ENCODE results near the gene LMF1. TPM values are rescaled to one million over a fixed set of nuclear protein-coding genes. Genes with fewer than 3 reads are reported as not detected.

Gene LMF1
- total RNA-seq, 1 donor, result 35.8 TPM

- Histone ChIP-seq H3K27me3 (ENCODE audit: insufficient read depth, low read length) (peaks cover 74% of the 10 kb centered on the region), H3K4me1 (ENCODE audit: insufficient read depth, low read length) (no peaks in the 10 kb centered on the region), H4K20me1 (ENCODE audit: insufficient read depth, low read length) (no peaks in the 10 kb centered on the region), H3K9me3 (ENCODE audit: low read depth, low read length) (no peaks in the 10 kb centered on the region), H3K27ac (ENCODE audit: low read depth, low read length) (no peak overlapping the region), H2AFZ (ENCODE audit: low read length) (no peak overlapping the region), H3K79me2 (ENCODE audit: insufficient read depth, low read length) (no peaks in the 10 kb centered on the region), H3K36me3 (ENCODE audit: insufficient read depth, low read length) (no peaks in the 10 kb centered on the region), H3K4me2 (ENCODE audit: insufficient read depth, low read length) (no peak overlapping the region), H3K4me3 (ENCODE audit: insufficient read depth, low read length) (no peak overlapping the region)
- TF ChIP-seq, protein P1, sequence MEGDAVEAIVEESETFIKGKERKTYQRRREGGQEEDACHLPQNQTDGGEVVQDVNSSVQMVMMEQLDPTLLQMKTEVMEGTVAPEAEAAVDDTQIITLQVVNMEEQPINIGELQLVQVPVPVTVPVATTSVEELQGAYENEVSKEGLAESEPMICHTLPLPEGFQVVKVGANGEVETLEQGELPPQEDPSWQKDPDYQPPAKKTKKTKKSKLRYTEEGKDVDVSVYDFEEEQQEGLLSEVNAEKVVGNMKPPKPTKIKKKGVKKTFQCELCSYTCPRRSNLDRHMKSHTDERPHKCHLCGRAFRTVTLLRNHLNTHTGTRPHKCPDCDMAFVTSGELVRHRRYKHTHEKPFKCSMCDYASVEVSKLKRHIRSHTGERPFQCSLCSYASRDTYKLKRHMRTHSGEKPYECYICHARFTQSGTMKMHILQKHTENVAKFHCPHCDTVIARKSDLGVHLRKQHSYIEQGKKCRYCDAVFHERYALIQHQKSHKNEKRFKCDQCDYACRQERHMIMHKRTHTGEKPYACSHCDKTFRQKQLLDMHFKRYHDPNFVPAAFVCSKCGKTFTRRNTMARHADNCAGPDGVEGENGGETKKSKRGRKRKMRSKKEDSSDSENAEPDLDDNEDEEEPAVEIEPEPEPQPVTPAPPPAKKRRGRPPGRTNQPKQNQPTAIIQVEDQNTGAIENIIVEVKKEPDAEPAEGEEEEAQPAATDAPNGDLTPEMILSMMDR (IDR thresholded peaks at IDR 0.05; ENCODE audit: extremely low read depth, low read depth, low read length), result no peak
- DNase-seq (ENCODE audit: insufficient read length, low spot score, missing footprints), result no peak
Observed at GRCh38 chr16:984736-985636, 14.2 kb upstream of the LMF1 start.

DNA sequence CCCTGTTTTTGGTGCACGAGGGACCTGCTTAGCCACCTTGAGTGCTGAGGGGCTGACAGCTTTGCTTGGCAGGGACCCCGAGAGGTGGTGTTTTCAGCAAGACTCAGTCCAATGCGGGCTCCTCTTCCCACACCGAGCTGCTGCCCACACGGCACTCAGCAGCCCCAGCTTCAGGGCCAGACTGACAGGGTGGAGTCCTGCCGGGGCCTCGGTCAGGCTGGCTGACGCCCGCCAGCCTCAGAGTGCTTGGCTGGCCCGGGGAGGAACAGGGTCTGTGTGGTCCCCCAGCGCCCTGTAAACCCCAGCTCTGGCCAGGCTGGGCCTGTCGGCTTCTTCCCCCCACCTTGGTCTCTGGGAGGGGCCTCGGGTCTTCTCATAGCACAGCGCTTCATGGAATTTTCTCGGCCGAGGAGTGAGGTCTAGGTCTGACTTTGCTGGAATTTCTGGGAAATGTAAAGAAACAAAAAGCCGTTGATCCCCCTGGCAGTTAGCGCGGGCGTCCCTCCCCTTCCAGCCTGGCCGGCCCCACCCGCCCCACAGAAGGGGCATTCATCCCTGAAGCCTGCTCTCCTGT is 13.4 kb upstream of the LMF1 start:
- DNase-seq (ENCODE audit: insufficient read length, low spot score, missing footprints), result no peak
- Histone ChIP-seq H2AFZ (ENCODE audit: low read length) (no peak overlapping the region), H4K20me1 (ENCODE audit: insufficient read depth, low read length) (no peaks in the 10 kb centered on the region), H3K4me3 (ENCODE audit: insufficient read depth, low read length) (no peak overlapping the region), H3K4me1 (ENCODE audit: insufficient read depth, low read length) (no peaks in the 10 kb centered on the region), H3K27me3 (ENCODE audit: insufficient read depth, low read length) (peaks cover 81% of the 10 kb centered on the region), H3K27ac (ENCODE audit: low read depth, low read length) (no peak overlapping the region), H3K36me3 (ENCODE audit: insufficient read depth, low read length) (no peaks in the 10 kb centered on the region), H3K9me3 (ENCODE audit: low read depth, low read length) (no peaks in the 10 kb centered on the region), H3K4me2 (ENCODE audit: insufficient read depth, low read length) (no peak overlapping the region), H3K79me2 (ENCODE audit: insufficient read depth, low read length) (no peaks in the 10 kb centered on the region)
- TF ChIP-seq, protein P1 (IDR thresholded peaks at IDR 0.05; ENCODE audit: extremely low read depth, low read depth, low read length), result no peak

- Histone ChIP-seq H3K4me3 (ENCODE audit: insufficient read depth, low read length) (no peak overlapping the region), H3K9me3 (ENCODE audit: low read depth, low read length) (no peaks in the 10 kb centered on the region), H3K4me2 (ENCODE audit: insufficient read depth, low read length) (no peak overlapping the region), H3K36me3 (ENCODE audit: insufficient read depth, low read length) (no peaks in the 10 kb centered on the region), H3K4me1 (ENCODE audit: insufficient read depth, low read length) (no peaks in the 10 kb centered on the region), H3K27me3 (ENCODE audit: insufficient read depth, low read length) (peaks cover 77% of the 10 kb centered on the region), H2AFZ (ENCODE audit: low read length) (no peak overlapping the region), H4K20me1 (ENCODE audit: insufficient read depth, low read length) (no peaks in the 10 kb centered on the region), H3K27ac (ENCODE audit: low read depth, low read length) (no peak overlapping the region), H3K79me2 (ENCODE audit: insufficient read depth, low read length) (no peaks in the 10 kb centered on the region)
- TF ChIP-seq, protein P1 (IDR thresholded peaks at IDR 0.05; ENCODE audit: extremely low read depth, low read depth, low read length), result no peak
- peak; percentile 93 for DNase-seq (ENCODE audit: insufficient read length, low spot score, missing footprints)
Observed at GRCh38 chr16:983044-984030, 12.6 kb upstream of the LMF1 start.

All from osteoblast (primary cell).